Activated CD8-positive, alpha-beta T cell treated with anti-CD3 and anti-CD28 coated beads for 36 hours (primary cell): ENCODE results near the gene SLC5A9. TPM values are rescaled to one million over a fixed set of nuclear protein-coding genes. Genes with fewer than 3 reads are reported as not detected.

Experiments used
- ATAC-seq: fragments of 200-7000 bp; cut with Tn5 transposase; one replicate; pipeline ENCODE4 v1.10.0; 2021; ENCODE audit warnings: mild to moderate bottlenecking, moderate library complexity
- CTCF ChIA-PET: fragments of 350-600 bp; sonication (Branson Sonifier 250); formaldehyde crosslinking; loops from one replicate; lab custom pipeline; 2021; ENCODE audit warnings: antibody characterized with exemption; lab: Charles Lee
- POLR2A ChIA-PET: fragments of 350-600 bp; sonication (Branson Sonifier 250); formaldehyde crosslinking; loops from one replicate; lab custom pipeline; 2021; ENCODE audit warnings: antibody characterized with exemption; lab: Charles Lee
- DNase-seq: peaks from one replicate; pipeline ENCODE4 v3.0.0-alpha.2; 2020
- H3K27ac Mint-ChIP-seq: one replicate; pipeline ENCODE4 v1.8.0; 2021; ENCODE audit warnings: mild to moderate bottlenecking, mixed read lengths
- H3K27me3 Mint-ChIP-seq: one replicate; pipeline ENCODE4 v1.8.0; 2021; ENCODE audit warnings: mixed read lengths
- H3K36me3 Mint-ChIP-seq: one replicate; pipeline ENCODE4 v1.8.0; 2021; ENCODE audit warnings: low read depth, mixed read lengths
- H3K4me1 Mint-ChIP-seq: one replicate; pipeline ENCODE4 v1.8.0; 2021; ENCODE audit warnings: low read depth, mixed read lengths
- H3K4me3 Mint-ChIP-seq: one replicate; pipeline ENCODE4 v1.8.0; 2021; ENCODE audit warnings: mild to moderate bottlenecking, moderate library complexity, mixed read lengths
- H3K9me3 Mint-ChIP-seq: one replicate; pipeline ENCODE4 v1.8.0; 2021; ENCODE audit warnings: mixed read lengths
- intact Hi-C: fragments of 100-400 bp; cut with micrococcal nuclease; formaldehyde crosslinking; loops from one replicate; pipeline ENCODE4 v1.10.0; 2022
- total RNA-seq, 2 experiments: library from RNA; stranded (reverse); gene quantifications; one replicate each; pipeline ENCODE4 v1.2.3, GENCODE V29; 2021
- TF ChIP-seq, protein P1 (sequence below): fragments of 200-600 bp; IDR thresholded peaks from one replicate; pipeline ENCODE4 v1.8.0; 2022; ENCODE audit warnings: antibody characterized with exemption, mild to moderate bottlenecking

The SLC5A9 gene
- total RNA-seq, 2 experiments from 2014 or later, result not detected

DNA sequence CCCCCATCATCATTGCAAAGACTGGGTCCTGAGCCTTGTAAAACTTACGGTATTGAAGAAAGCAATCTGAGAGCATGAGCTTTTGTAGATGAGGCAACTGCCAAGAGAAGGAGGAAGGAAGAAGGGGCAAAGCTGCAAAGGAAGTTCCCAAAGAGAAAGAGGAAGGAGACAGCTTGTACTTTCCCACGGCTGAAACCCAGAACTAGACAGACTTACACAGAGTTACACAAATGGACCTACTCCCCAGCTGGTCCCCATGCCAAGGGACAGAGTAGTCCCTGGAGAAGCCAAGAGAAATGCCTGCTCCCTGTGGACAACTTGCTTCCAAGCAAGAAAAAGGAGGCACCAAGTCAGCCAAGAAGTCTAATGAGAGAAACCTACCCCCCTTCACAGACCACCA lies 22.6 kb downstream of the SLC5A9 start:
- TF ChIP-seq, protein P1, sequence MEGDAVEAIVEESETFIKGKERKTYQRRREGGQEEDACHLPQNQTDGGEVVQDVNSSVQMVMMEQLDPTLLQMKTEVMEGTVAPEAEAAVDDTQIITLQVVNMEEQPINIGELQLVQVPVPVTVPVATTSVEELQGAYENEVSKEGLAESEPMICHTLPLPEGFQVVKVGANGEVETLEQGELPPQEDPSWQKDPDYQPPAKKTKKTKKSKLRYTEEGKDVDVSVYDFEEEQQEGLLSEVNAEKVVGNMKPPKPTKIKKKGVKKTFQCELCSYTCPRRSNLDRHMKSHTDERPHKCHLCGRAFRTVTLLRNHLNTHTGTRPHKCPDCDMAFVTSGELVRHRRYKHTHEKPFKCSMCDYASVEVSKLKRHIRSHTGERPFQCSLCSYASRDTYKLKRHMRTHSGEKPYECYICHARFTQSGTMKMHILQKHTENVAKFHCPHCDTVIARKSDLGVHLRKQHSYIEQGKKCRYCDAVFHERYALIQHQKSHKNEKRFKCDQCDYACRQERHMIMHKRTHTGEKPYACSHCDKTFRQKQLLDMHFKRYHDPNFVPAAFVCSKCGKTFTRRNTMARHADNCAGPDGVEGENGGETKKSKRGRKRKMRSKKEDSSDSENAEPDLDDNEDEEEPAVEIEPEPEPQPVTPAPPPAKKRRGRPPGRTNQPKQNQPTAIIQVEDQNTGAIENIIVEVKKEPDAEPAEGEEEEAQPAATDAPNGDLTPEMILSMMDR, result no peak
- ATAC-seq (no peak), DNase-seq (no peak)
- H3K27ac Mint-ChIP-seq, result no peak overlapping the region
- ChIA-PET POLR2A (no interaction called here), CTCF (interaction anchor here (1.0 to 1.4 kb wide), 3 partner anchors 8 to 26 kb away, joined by 3 to 5 read pairs (median 4); no protein-coding TSS in a partner anchor)
- no peaks in the 10 kb centered on the region for H3K4me1 Mint-ChIP-seq
- H3K9me3 Mint-ChIP-seq, result no peaks in the 10 kb centered on the region
- peaks cover 3% of the 10 kb centered on the region for H3K27me3 Mint-ChIP-seq
- no peaks in the 10 kb centered on the region for H3K36me3 Mint-ChIP-seq
- intact Hi-C loops, result no loop called here
- H3K4me3 Mint-ChIP-seq, result no peak overlapping the region

DNA sequence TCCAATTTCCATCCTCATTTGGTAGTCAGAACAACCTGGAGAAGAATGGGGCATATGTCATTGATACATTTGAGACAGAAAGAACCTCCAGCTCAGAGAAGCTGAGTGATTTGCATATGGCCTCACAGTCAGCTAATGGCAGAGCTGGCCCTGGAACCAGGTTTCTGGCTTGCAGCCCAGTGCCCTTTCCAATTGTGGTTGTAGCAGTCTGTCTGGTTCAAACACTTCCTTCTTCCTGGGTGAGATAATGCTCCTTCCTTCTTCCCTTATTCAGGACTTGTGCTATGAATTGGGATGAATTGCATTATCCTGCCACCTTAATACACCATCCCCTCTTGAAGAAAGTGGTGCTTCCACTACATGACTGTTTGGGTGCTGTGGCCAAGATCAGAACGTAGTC lies 24.2 kb downstream of the SLC5A9 start:
- Mint-ChIP-seq H3K27ac (no peak overlapping the region), H3K4me1 (no peaks in the 10 kb centered on the region), H3K27me3 (peaks cover 3% of the 10 kb centered on the region), H3K36me3 (no peaks in the 10 kb centered on the region), H3K9me3 (no peaks in the 10 kb centered on the region), H3K4me3 (no peak overlapping the region)
- TF ChIP-seq, protein P1, result no peak
- intact Hi-C loops, result no loop called here
- no peak for ATAC-seq
- ChIA-PET CTCF (no interaction called here), POLR2A (no interaction called here)
- DNase-seq, result no peak

DNA sequence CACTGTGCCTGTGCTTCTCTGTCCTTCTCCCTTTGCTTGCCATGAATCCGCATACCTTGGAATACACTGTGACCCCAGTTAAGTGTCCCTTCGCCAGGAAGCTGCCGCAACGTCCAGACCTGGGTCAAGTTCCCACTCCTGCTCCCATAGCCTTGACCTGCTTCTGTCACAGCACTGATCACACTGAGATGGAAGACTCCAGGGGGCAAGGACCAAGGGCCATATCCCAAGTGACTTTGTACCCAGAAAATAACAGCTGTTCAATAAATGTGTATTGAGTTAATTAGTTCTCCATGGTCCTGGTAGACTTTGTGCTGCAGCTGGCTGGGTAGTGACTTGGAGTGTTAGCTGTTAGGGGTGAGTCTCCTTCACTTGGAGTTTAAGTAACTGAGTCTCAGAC lies 25.8 kb downstream of the SLC5A9 start:
- ChIA-PET POLR2A (interaction anchor here (0.7 kb wide), 1 partner anchor 143 kb away, joined by 3 read pairs; no protein-coding TSS in a partner anchor), CTCF (no interaction called here)
- Mint-ChIP-seq H3K9me3 (no peaks in the 10 kb centered on the region), H3K4me1 (no peaks in the 10 kb centered on the region), H3K36me3 (no peaks in the 10 kb centered on the region), H3K27ac (no peak overlapping the region), H3K4me3 (no peak overlapping the region), H3K27me3 (peaks cover 3% of the 10 kb centered on the region)
- TF ChIP-seq, protein P1, result no peak
- intact Hi-C loops, result no loop called here
- DNase-seq, result no peak
- no peak for ATAC-seq

DNA sequence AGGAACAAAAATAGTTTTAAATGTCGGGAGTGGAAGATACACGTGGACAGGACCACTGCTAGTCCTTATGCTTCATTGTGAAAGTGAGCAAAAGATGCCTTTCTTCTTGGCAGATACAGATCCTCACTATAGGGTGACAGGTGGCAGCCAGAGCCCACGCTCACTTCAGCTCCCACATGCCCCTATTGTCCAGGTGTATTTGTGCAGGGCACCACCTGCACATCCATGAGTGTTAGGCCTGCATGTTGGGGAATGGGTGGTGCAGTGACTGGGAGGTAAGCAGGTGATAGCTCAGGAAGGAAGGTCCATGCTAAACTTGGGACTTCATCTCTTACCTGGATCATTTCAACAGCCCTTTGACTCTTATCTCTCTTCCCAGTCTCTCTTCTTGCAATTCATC lies 27.4 kb downstream of the SLC5A9 start:
- Mint-ChIP-seq H3K4me3 (no peak overlapping the region), H3K36me3 (no peaks in the 10 kb centered on the region), H3K9me3 (no peaks in the 10 kb centered on the region), H3K27ac (no peak overlapping the region), H3K27me3 (peaks cover 5% of the 10 kb centered on the region), H3K4me1 (no peaks in the 10 kb centered on the region)
- POLR2A ChIA-PET, result no interaction called here
- CTCF ChIA-PET, result no interaction called here
- DNase-seq (no peak), ATAC-seq (no peak)
- TF ChIP-seq, protein P1, result no peak
- intact Hi-C loops, result no loop called here

DNA sequence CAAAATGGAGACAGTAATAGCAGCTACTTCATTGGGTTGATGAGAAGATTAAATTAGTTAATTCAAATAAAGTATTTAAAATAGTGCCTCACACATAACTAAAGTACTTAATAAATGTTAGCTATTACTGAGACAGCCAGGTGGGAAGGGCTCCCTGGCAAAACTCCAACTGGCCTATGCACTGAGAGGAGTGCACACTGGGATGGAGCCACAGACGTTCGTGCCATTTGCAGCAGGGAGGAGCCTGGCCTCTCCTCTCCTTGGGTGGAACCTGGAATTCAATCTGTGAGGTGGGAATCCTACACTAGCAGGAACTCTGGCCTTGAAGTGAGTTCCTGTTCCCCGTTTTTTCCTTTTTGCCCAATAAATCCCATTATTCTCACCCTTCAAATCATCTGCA lies 28.1 kb downstream of the SLC5A9 start:
- Mint-ChIP-seq H3K4me1 (no peaks in the 10 kb centered on the region), H3K9me3 (no peaks in the 10 kb centered on the region), H3K4me3 (no peak overlapping the region), H3K36me3 (no peaks in the 10 kb centered on the region), H3K27me3 (peaks cover 9% of the 10 kb centered on the region), H3K27ac (no peak overlapping the region)
- ATAC-seq (no peak), DNase-seq (no peak)
- ChIA-PET POLR2A (no interaction called here), CTCF (no interaction called here)
- TF ChIP-seq, protein P1, result no peak
- intact Hi-C loops, result no loop called here
